H1 (cell line): ENCODE measurements around the gene PPP1R7. TPM values are rescaled to one million over a fixed set of nuclear protein-coding genes. Genes with fewer than 3 reads are reported as not detected.

Source experiments
- ASH2L ChIP-seq: fragments of 200-600, 300-600 bp; sonication (generic); IDR thresholded peaks from one replicate; pipeline ENCODE4 v1.7.1; 2017; ENCODE audit warnings: low read length
- BRCA1 ChIP-seq: IDR thresholded peaks from 2 replicates; pipeline ENCODE4 v1.6.1; 2012; ENCODE audit warnings: low read depth, low read length, improper control_type of control experiment
- FOSL1 ChIP-seq: IDR thresholded peaks from 2 replicates; pipeline ENCODE4 v1.6.1; 2011; ENCODE audit warnings: mild to moderate bottlenecking, low read depth, low read length, moderate library complexity; ENCODE audit not compliant: insufficient read depth
- GTF2F1 ChIP-seq: IDR thresholded peaks from 2 replicates; pipeline ENCODE4 v1.6.1; 2012; ENCODE audit warnings: low read depth, low read length, improper control_type of control experiment, borderline replicate concordance
- RAD21 ChIP-seq, 2 experiments: IDR thresholded peaks in 1 of 2; conservative IDR thresholded peaks in 1 of 2; 2 replicates each; pipeline ENCODE4 v1.6.1; 2011; ENCODE audit warnings: low read depth in 2 of 2, low read length in 2 of 2, improper control_type of control experiment in 1 of 2, inconsistent platforms in 1 of 2, mild to moderate bottlenecking in 1 of 2, moderate library complexity in 1 of 2
- RFX5 ChIP-seq: IDR thresholded peaks from 2 replicates; pipeline ENCODE4 v1.6.1; 2011; ENCODE audit warnings: low read depth, low read length, improper control_type of control experiment, borderline replicate concordance
- polyA plus RNA-seq, 7 experiments: library from polyadenylated mRNA; depleted of rRNA in 3 of 7; stranded (reverse) in 5 of 7; unstranded in 2 of 7; fragments of >200 nt in 5 of 7; fragments of 200-250 nt in 2 of 7; gene quantifications; 1 replicate in 5 of 7; 2 replicates in 1 of 7; 4 replicates in 1 of 7; pipeline versions ENCODE4 v1.2.1 to v1.2.3, GENCODE V29; 2011 to 2013; ENCODE audit warnings: missing spikeins in 2 of 7, mixed read lengths in 2 of 7
- total RNA-seq: library from RNA; stranded (reverse); fragmentation: NEBNext Ultra II Directional; extraction: Animal tissue kit (Norgen Biotek cat#: 25700); gene quantifications from 2 replicates; pipeline ENCODE4 v1.2.1, GENCODE V29; 2021

The PPP1R7 gene
- total and polyA plus RNA-seq, 2 of the 8 experiments (the other 6 are each of a cell fraction or from before 2014, with no cell fraction given): 22.2 to 64.0 TPM

- no peak for TF ChIP-seq FOSL1
- TF ChIP-seq RAD21 (IDR thresholded peaks at IDR 0.05 in 1 of 2, conservative IDR thresholded peaks at IDR 0.05 in 1 of 2; ENCODE audit: low read depth in 2 of 2, low read length in 2 of 2): 0 out of 4 replicates have a peak, but pooled peaks of 1 of the 2 experiments have one; percentile 6
- TF ChIP-seq GTF2F1: no peak
- TF ChIP-seq ASH2L: peak; percentile 7
- no peak for TF ChIP-seq RFX5
- TF ChIP-seq BRCA1: no peak
These were observed at the start of gene PPP1R7 (continued) for GRCh38 chr2:241149925-241150659.
